Peyer's patch (tissue), 4 donors: ENCODE measurements around the gene CFAP20DC.
"Not testable (repeated sequence)": the region's sequence is repeated elsewhere in the genome, so short reads cannot be mapped to it uniquely, and the experiment has no call there.

ENCODE experiments used
- POLR2A ChIP-seq, 2 donors: fragments of 450-650 bp; IDR thresholded peaks; one replicate each; pipeline ENCODE4 v1.5.1; 2017; ENCODE audit warnings: antibody characterized with exemption in 2 of 2, mild to moderate bottlenecking in 2 of 2, moderate library complexity in 2 of 2
- TF ChIP-seq, protein P1 (sequence below), 6 experiments: fragments of 450-650 bp in 4 of 6; fragments of 200-600 bp in 2 of 6; sonication (generic) in 1 of 6; IDR thresholded peaks; one replicate each; pipeline ENCODE4 v1.5.1; 2017 to 2019; ENCODE audit warnings: antibody characterized with exemption in 6 of 6, mild to moderate bottlenecking in 3 of 6, moderate library complexity in 1 of 6

DNA sequence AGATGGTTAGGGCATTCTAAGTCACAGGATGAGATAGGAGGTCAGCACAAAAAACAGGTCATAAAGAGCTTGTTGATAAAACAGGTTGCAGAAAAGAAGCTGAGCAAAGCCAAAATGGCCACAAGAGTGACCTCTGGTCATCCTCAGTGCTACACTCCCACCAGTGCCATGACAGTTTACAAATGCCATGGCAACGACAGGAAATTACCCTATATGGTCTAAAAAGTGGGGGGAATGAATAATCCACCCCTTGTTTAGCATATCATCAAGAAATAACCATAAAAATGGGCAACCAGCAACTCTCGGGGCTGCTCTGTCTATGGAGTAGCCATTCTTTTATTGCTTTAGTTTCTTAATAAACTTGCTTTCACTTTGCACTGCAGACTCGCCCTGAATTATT is 353.0 kb downstream of the CFAP20DC start:
- TF ChIP-seq, protein P1, sequence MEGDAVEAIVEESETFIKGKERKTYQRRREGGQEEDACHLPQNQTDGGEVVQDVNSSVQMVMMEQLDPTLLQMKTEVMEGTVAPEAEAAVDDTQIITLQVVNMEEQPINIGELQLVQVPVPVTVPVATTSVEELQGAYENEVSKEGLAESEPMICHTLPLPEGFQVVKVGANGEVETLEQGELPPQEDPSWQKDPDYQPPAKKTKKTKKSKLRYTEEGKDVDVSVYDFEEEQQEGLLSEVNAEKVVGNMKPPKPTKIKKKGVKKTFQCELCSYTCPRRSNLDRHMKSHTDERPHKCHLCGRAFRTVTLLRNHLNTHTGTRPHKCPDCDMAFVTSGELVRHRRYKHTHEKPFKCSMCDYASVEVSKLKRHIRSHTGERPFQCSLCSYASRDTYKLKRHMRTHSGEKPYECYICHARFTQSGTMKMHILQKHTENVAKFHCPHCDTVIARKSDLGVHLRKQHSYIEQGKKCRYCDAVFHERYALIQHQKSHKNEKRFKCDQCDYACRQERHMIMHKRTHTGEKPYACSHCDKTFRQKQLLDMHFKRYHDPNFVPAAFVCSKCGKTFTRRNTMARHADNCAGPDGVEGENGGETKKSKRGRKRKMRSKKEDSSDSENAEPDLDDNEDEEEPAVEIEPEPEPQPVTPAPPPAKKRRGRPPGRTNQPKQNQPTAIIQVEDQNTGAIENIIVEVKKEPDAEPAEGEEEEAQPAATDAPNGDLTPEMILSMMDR (IDR thresholded peaks at IDR 0.05), result not testable (repeated sequence)
- not testable (repeated sequence) for TF ChIP-seq POLR2A (IDR thresholded peaks at IDR 0.05)
